Hematopoietic multipotent progenitor cell treated with erythropoietin and hydrocortisone succinate and interleukin-3 and kit ligand, for 4 days (in vitro differentiated cells): ENCODE measurements around the gene ATAD2B.
"Not testable (repeated sequence)": the region's sequence is repeated elsewhere in the genome, so short reads cannot be mapped to it uniquely, and the experiment has no call there.

Experiments
- DNase-seq: peaks from one replicate; pipeline ENCODE4 v3.0.0-alpha.2; 2015

Gene ATAD2B

GRCh38 chr2:23926750-23927571, at the start of gene ATAD2B:
Gene ATAD2B, minus strand, starts transcription at chr2:23927123. Its CDS starts 353 bp downstream, at chr2:23926770.
- peak; percentile 98 for DNase-seq

- DNase-seq, result no peak
These were observed 40.9 kb upstream of the ATAD2B start for GRCh38 chr2:23967846-23968245.

GRCh38 chr2:23954325-23955014, 27.5 kb upstream of the ATAD2B start:
- no peak for DNase-seq

GRCh38 chr2:23953625-23954024, 26.7 kb upstream of the ATAD2B start:
- no peak for DNase-seq

- DNase-seq, result not testable (repeated sequence)
These were observed 25.6 kb upstream of the ATAD2B start for GRCh38 chr2:23952558-23952957.

- no peak for DNase-seq
These were observed 20.4 kb upstream of the ATAD2B start for GRCh38 chr2:23947350-23947749.

- no peak for DNase-seq
These were observed 18.1 kb upstream of the ATAD2B start for GRCh38 chr2:23944976-23945375.

GRCh38 chr2:23944527-23944926, 17.6 kb upstream of the ATAD2B start:
- no peak for DNase-seq

GRCh38 chr2:23943666-23944065, 16.7 kb upstream of the ATAD2B start:
- DNase-seq, result no peak

- DNase-seq, result no peak
These were observed 14.7 kb upstream of the ATAD2B start for GRCh38 chr2:23941644-23942043.

GRCh38 chr2:23940718-23941620, 14.0 kb upstream of the ATAD2B start:
- peak; percentile 68 for DNase-seq

- DNase-seq, result peak; percentile 92
These were observed 13.2 kb upstream of the ATAD2B start, which contains the start of gene UBXN2A for GRCh38 chr2:23939987-23940717. Gene UBXN2A, plus strand, starts transcription at chr2:23940463. Its CDS starts 17,852 bp downstream, at chr2:23958315.

GRCh38 chr2:23934259-23934658, 7.3 kb upstream of the ATAD2B start:
- DNase-seq, result no peak

- peak; percentile 57 for DNase-seq
These were observed 603 bp downstream of the ATAD2B start for GRCh38 chr2:23926290-23926749.

- peak; percentile 90 for DNase-seq
These were observed 1.1 kb downstream of the ATAD2B start for GRCh38 chr2:23925702-23926289.

- DNase-seq, result no peak
These were observed 2.1 kb downstream of the ATAD2B start for GRCh38 chr2:23924589-23925359.

GRCh38 chr2:23918837-23919489, 8.0 kb downstream of the ATAD2B start:
- no peak for DNase-seq

GRCh38 chr2:23916727-23917405, 10.1 kb downstream of the ATAD2B start:
- DNase-seq, result peak; percentile 64

- DNase-seq, result no peak
These were observed 11.6 kb downstream of the ATAD2B start for GRCh38 chr2:23915327-23915726.

- DNase-seq, result no peak
These were observed 14.9 kb downstream of the ATAD2B start for GRCh38 chr2:23912054-23912453.
